Heart left ventricle (tissue), 13 donors: ENCODE measurements around the gene HORMAD2.

Source experiments
- POLR2A ChIP-seq, 2 donors: fragments of 450-650 bp; IDR thresholded peaks; one replicate each; pipeline ENCODE4 v1.6.1; 2017; ENCODE audit warnings: antibody characterized with exemption in 2 of 2, mild to moderate bottlenecking in 2 of 2, moderate library complexity in 2 of 2
- TF ChIP-seq, protein P1 (sequence below), 12 donors: fragments of 200-600 bp; sonication (generic) in 4 of 12; IDR thresholded peaks; one replicate each; pipeline versions ENCODE4 v1.5.0 to v1.8.0; 2018 to 2022; ENCODE audit warnings: antibody characterized with exemption in 12 of 12, mild to moderate bottlenecking in 5 of 12
- donor health status: ischemic (EF 13 %, LVEDD 7.1; RV severe dilation, severe dysfunction).
- donor health status: DM: no; HTN: yes; CAD: no.
- donor health status: DM: no; HTN: no; CAD: no.
- donor health status: ischemic (EF 25% LVEDD 6.9; RV normal size, moderate dysfunction).
- donor health status: ischemic (EF 25% LVEDD 5.7; RV mildly dilated, moderate dysfunction).
- donor health status: ischemic (EF 35%, LVEDD 5.7; RV mildly dilated, moderate dysfunction).
- donor health status: nonischemic (EF 11% LVEDD 7.7; RV severe dilation, severe dysfunction).
- donor health status: DM: yes; HTN: yes; CAD: no.
- donor health status: PGD.
- donor health status: ischemic (EF 29% LVEDD 5.4; RV normal size, mild dysfunction).
- donor health status: nonischemic (EF 23%, LVEDD 6.1; RV moderate dilation, normal function).

DNA sequence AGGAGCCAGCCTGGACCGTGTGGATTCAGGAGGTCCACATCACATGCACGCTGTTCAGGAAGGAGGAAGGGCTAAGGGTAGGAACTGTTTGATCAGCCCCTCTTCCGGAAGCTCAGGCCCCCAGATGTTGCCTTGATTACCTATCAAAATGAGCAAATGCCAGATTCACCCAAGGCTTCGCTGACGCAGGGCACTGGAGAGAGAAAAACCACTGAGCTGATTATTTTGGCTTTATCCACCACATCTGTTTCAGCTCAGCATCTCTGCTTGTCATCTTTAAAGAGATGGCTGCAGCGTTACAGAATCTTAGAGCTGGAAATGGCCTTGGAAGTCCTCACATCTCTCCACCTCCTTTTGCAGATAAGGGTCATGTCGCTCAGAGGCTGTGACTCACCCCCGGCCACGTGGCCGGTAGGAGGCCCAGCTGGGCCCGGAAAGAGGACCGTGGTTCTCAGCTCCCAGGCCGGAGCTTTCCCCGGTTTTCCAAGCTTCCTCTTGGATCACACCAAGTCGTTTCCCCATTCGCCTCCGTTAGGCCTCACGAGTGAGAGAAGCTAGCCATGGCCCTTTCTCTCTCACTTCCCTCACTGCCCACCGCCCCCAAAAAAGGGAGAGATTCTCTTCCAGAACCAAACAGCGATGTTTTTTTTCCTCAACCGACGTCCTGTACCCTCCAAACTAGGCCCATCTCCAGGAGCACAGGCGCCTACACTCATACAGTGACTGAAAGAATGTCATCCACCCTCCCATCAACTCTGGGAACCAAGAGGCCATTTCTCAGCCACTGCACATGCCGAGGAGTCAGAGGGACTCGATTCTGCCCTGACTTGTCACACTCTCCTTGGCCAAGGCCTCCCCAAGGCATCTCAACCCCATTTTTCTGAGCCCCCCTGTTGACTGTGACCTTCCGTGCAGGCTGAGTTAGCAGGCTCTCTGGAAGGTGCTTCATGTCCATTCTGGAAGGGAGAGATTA, 128.7 kb downstream of the HORMAD2 start:
- TF ChIP-seq, protein P1, sequence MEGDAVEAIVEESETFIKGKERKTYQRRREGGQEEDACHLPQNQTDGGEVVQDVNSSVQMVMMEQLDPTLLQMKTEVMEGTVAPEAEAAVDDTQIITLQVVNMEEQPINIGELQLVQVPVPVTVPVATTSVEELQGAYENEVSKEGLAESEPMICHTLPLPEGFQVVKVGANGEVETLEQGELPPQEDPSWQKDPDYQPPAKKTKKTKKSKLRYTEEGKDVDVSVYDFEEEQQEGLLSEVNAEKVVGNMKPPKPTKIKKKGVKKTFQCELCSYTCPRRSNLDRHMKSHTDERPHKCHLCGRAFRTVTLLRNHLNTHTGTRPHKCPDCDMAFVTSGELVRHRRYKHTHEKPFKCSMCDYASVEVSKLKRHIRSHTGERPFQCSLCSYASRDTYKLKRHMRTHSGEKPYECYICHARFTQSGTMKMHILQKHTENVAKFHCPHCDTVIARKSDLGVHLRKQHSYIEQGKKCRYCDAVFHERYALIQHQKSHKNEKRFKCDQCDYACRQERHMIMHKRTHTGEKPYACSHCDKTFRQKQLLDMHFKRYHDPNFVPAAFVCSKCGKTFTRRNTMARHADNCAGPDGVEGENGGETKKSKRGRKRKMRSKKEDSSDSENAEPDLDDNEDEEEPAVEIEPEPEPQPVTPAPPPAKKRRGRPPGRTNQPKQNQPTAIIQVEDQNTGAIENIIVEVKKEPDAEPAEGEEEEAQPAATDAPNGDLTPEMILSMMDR (IDR thresholded peaks at IDR 0.05) = no peak
- TF ChIP-seq POLR2A (IDR thresholded peaks at IDR 0.05) = no peak
